ENCODE measurements around the gene BTNL2.
"Not testable (repeated sequence)": the region's sequence is repeated elsewhere in the genome, so short reads cannot be mapped to it uniquely, and the experiment has no call there.

The BTNL2 gene

DNA sequence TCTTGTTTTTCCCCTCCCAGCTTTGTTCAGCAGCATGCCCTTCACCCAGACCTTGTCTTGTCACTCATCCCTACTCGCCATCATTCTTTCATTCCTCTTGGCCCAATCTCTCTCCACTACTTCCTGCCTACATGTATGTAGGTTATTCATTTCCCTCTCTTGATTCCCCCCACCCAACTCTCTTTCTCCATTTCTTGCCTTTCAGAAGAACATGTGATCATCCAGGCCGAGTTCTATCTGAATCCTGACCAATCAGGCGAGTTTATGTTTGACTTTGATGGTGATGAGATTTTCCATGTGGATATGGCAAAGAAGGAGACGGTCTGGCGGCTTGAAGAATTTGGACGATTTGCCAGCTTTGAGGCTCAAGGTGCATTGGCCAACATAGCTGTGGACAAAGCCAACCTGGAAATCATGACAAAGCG, 35.3 kb upstream of the BTNL2 start:
- no peak overlapping the region for H3K27ac ChIP-seq
- TF ChIP-seq ZFX (IDR thresholded peaks at IDR 0.05), result no peak
- TF ChIP-seq, protein P1, sequence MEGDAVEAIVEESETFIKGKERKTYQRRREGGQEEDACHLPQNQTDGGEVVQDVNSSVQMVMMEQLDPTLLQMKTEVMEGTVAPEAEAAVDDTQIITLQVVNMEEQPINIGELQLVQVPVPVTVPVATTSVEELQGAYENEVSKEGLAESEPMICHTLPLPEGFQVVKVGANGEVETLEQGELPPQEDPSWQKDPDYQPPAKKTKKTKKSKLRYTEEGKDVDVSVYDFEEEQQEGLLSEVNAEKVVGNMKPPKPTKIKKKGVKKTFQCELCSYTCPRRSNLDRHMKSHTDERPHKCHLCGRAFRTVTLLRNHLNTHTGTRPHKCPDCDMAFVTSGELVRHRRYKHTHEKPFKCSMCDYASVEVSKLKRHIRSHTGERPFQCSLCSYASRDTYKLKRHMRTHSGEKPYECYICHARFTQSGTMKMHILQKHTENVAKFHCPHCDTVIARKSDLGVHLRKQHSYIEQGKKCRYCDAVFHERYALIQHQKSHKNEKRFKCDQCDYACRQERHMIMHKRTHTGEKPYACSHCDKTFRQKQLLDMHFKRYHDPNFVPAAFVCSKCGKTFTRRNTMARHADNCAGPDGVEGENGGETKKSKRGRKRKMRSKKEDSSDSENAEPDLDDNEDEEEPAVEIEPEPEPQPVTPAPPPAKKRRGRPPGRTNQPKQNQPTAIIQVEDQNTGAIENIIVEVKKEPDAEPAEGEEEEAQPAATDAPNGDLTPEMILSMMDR (conservative IDR thresholded peaks at IDR 0.05), result no peak

- TF ChIP-seq ZFX (IDR thresholded peaks at IDR 0.05), result no peak
- TF ChIP-seq, protein P1 (conservative IDR thresholded peaks at IDR 0.05), result no peak
- H3K27ac ChIP-seq, result no peak within 1 kb of the TSS
Observed at GRCh38 chr6:32439602-32440214, 32.7 kb upstream of the BTNL2 start, which contains the start of gene HLA-DRA. HLA-DRA (plus strand) TSS chr6:32439887; CDS start chr6:32439951, 64 bp downstream.

DNA sequence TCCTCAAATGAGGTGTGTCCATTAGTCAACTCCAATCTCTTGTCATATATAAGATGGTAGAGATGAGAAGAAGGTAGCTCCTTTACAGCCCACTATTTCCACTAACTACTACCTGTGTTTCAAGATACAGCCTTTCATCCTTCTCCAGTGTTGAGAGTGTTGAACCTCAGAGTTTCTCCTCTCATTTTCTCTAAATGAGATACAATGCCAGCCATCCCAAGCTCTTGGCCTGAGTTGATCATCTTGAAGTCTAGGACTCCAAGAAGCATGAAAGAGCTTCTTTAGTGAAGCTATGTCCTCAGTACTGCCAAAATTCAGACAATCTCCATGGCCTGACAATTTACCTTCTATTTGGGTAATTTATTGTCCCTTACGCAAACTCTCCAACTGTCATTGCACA, 32.2 kb upstream of the BTNL2 start:
- no peak overlapping the region for H3K27ac ChIP-seq
- TF ChIP-seq, protein P1 (conservative IDR thresholded peaks at IDR 0.05), result no peak
- no peak for TF ChIP-seq ZFX (IDR thresholded peaks at IDR 0.05)

GRCh38 chr6:32436995-32437836, 30.2 kb upstream of the BTNL2 start:
- no peak overlapping the region for H3K27ac ChIP-seq
- TF ChIP-seq ZFX (IDR thresholded peaks at IDR 0.05), result no peak
- TF ChIP-seq, protein P1 (conservative IDR thresholded peaks at IDR 0.05), result no peak

DNA sequence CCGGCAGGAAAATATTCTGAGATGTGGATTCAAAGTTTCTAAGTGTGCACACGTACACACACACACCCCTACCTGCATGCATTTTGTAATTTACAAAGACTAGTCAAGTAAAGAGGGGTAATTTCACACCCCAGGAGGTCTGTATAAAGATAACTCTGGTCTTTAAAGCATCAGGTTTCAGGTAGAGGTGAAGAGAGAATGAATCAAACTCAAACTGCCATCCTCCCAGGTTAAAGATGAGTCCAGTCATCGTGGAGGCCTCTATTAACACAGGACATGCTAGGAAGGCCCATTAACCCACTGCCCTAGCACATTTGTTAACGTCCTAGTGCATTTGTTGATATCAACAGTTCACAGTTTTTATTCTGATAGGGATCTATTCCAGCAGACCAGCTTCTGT, 29.2 kb upstream of the BTNL2 start:
- H3K27ac ChIP-seq, result no peak overlapping the region
- TF ChIP-seq, protein P1 (conservative IDR thresholded peaks at IDR 0.05), result no peak
- no peak for TF ChIP-seq ZFX (IDR thresholded peaks at IDR 0.05)

- H3K27ac ChIP-seq, result not testable (repeated sequence)
Observed at GRCh38 chr6:32433950-32434349, 27.0 kb upstream of the BTNL2 start.

- no peak overlapping the region for H3K27ac ChIP-seq
- TF ChIP-seq ZFX (IDR thresholded peaks at IDR 0.05), result no peak
- TF ChIP-seq, protein P1 (conservative IDR thresholded peaks at IDR 0.05), result peak; percentile 49
Observed at GRCh38 chr6:32432050-32432450, 25.1 kb upstream of the BTNL2 start.

Data from C4-2B (cell line).